WTC11 (cell line): ENCODE results near the gene CEP85L. TPM values are rescaled to one million over a fixed set of nuclear protein-coding genes. Genes with fewer than 3 reads are reported as not detected.

ENCODE experiments used
- ATAC-seq: fragments of 200-7000 bp; cut with Tn5 transposase; 2 replicates; pipeline ENCODE4 v1.10.0; 2021; ENCODE audit warnings: mild to moderate bottlenecking, moderate library complexity
- CTCF ChIA-PET: fragments of 300-600 bp; sonication (Branson Sonifier 250); formaldehyde crosslinking; loops from one replicate; lab custom pipeline; 2021; ENCODE audit warnings: antibody characterized with exemption; lab: Charles Lee
- POLR2A ChIA-PET: fragments of 350-600 bp; sonication (Branson Sonifier 250); formaldehyde crosslinking; loops from one replicate; lab custom pipeline; 2021; ENCODE audit warnings: antibody characterized with exemption; lab: Charles Lee
- DNase-seq: peaks from one replicate; pipeline ENCODE4 v3.0.0; 2021; ENCODE audit warnings: low spot score
- H3K27ac Mint-ChIP-seq: 2 replicates; pipeline ENCODE4 v1.8.0; 2021; ENCODE audit warnings: mixed read lengths
- H3K27me3 Mint-ChIP-seq: 2 replicates; pipeline ENCODE4 v1.8.0; 2021; ENCODE audit warnings: low read depth, mild to moderate bottlenecking, moderate library complexity, mixed read lengths
- H3K36me3 Mint-ChIP-seq: 2 replicates; pipeline ENCODE4 v1.8.0; 2021; ENCODE audit warnings: mixed read lengths
- H3K4me1 Mint-ChIP-seq: 2 replicates; pipeline ENCODE4 v1.8.0; 2022; ENCODE audit warnings: mixed read lengths
- H3K4me3 Mint-ChIP-seq: 2 replicates; pipeline ENCODE4 v1.8.0; 2021; ENCODE audit warnings: mild to moderate bottlenecking, moderate library complexity, mixed read lengths
- H3K9me3 Mint-ChIP-seq: 2 replicates; pipeline ENCODE4 v1.8.0; 2021; ENCODE audit warnings: mixed read lengths
- ATF1 ChIP-seq: sonication (generic); formaldehyde crosslinking; IDR thresholded peaks from 2 replicates; pipeline ENCODE4 v1.8.1; 2023; ENCODE audit warnings: mild to moderate bottlenecking, moderate library complexity, missing genetic modification reagents
- E2F5 ChIP-seq: sonication (generic); formaldehyde crosslinking; IDR thresholded peaks from 2 replicates; pipeline ENCODE4 v1.8.1; 2022; ENCODE audit warnings: mild to moderate bottlenecking, moderate library complexity, missing genetic modification reagents
- IRF1 ChIP-seq: sonication (generic); formaldehyde crosslinking; IDR thresholded peaks from 2 replicates; pipeline ENCODE4 v1.8.0; 2023; ENCODE audit warnings: missing genetic modification reagents
- JAZF1 ChIP-seq: fragments of 250-450 bp; sonication (Bioruptor Pico); IDR thresholded peaks from 2 replicates; pipeline ENCODE4 v1.9.0; 2021; ENCODE audit warnings: moderate library complexity, mild to moderate bottlenecking, inconsistent platforms
- JUN ChIP-seq: sonication (generic); formaldehyde crosslinking; IDR thresholded peaks from 2 replicates; pipeline ENCODE4 v1.8.0; 2023; ENCODE audit warnings: mild to moderate bottlenecking, missing genetic modification reagents
- MYBL2 ChIP-seq: sonication (generic); formaldehyde crosslinking; IDR thresholded peaks from 2 replicates; pipeline ENCODE4 v1.8.1; 2023; ENCODE audit warnings: mild to moderate bottlenecking, moderate library complexity, missing genetic modification reagents
- NFATC4 ChIP-seq: fragments of 250-450 bp; sonication (Bioruptor Pico); IDR thresholded peaks from 2 replicates; pipeline ENCODE4 v1.9.0; 2021; ENCODE audit warnings: mild to moderate bottlenecking
- PRRX2 ChIP-seq: fragments of 250-450 bp; sonication (Bioruptor Pico); IDR thresholded peaks from 2 replicates; pipeline ENCODE4 v1.8.0; 2021; ENCODE audit warnings: mild to moderate bottlenecking
- TEAD1 ChIP-seq: sonication (generic); formaldehyde crosslinking; IDR thresholded peaks from 2 replicates; pipeline ENCODE4 v1.8.0; 2022; ENCODE audit warnings: mild to moderate bottlenecking, missing genetic modification reagents
- TEAD4 ChIP-seq: sonication (generic); formaldehyde crosslinking; IDR thresholded peaks from 2 replicates; pipeline ENCODE4 v1.8.0; 2022; ENCODE audit warnings: mild to moderate bottlenecking, missing genetic modification reagents
- USF2 ChIP-seq: sonication (generic); formaldehyde crosslinking; IDR thresholded peaks from 2 replicates; pipeline ENCODE4 v1.8.1; 2023; ENCODE audit warnings: mild to moderate bottlenecking, missing genetic modification reagents, moderate library complexity
- ZBTB43 ChIP-seq: sonication (generic); formaldehyde crosslinking; IDR thresholded peaks from 2 replicates; pipeline ENCODE4 v1.8.1; 2023; ENCODE audit warnings: mild to moderate bottlenecking, missing genetic modification reagents
- ZMAT4 ChIP-seq: fragments of 250-450 bp; sonication (Bioruptor Pico); IDR thresholded peaks from 2 replicates; pipeline ENCODE4 v1.9.0; 2021; ENCODE audit warnings: mild to moderate bottlenecking
- ZNF281 ChIP-seq: sonication (generic); formaldehyde crosslinking; IDR thresholded peaks from 2 replicates; pipeline ENCODE4 v1.8.0; 2023; ENCODE audit warnings: mild to moderate bottlenecking, missing genetic modification reagents
- ZNF317 ChIP-seq: sonication (generic); formaldehyde crosslinking; IDR thresholded peaks from 2 replicates; pipeline ENCODE4 v1.8.1; 2023; ENCODE audit warnings: low read depth, mild to moderate bottlenecking, moderate library complexity, missing genetic modification reagents, borderline replicate concordance
- ZNF512 ChIP-seq: sonication (generic); formaldehyde crosslinking; IDR thresholded peaks from 2 replicates; pipeline ENCODE4 v1.8.1; 2022; ENCODE audit warnings: missing genetic modification reagents, borderline replicate concordance
- ZNF532 ChIP-seq: fragments of 250-450 bp; sonication (Bioruptor Pico); IDR thresholded peaks from 2 replicates; pipeline ENCODE4 v1.9.0; 2021; ENCODE audit warnings: mild to moderate bottlenecking, borderline replicate concordance
- total RNA-seq: library from RNA; stranded (reverse); gene quantifications from 3 replicates; pipeline ENCODE4 v1.2.3, GENCODE V29; 2021

CEP85L gene
- total RNA-seq, 1 experiment from 2014 or later, result 32.5 TPM

GRCh38 chr6:118617417-118617816 is 34.0 kb downstream of the CEP85L start (continued):
- TF ChIP-seq IRF1 (CRISPR knock-in tag), result no peak
- no peak for TF ChIP-seq ZNF512

GRCh38 chr6:118611334-118611733 is 40.1 kb downstream of the CEP85L start:
- Mint-ChIP-seq H3K36me3 (peaks cover 4% of the 10 kb centered on the region; the same call in 1 of the 2 replicates), H3K27ac (no peak overlapping the region), H3K4me3 (no peak overlapping the region), H3K9me3 (peaks cover 12% of the 10 kb centered on the region), H3K4me1 (0 out of 2 replicates have a peak, but pooled peaks cover 2% of the 10 kb centered on the region), H3K27me3 (no peaks in the 10 kb centered on the region)
- ATAC-seq (no peak), DNase-seq (no peak)
- ChIA-PET CTCF (no interaction called here), POLR2A (no interaction called here)
- TF ChIP-seq ZNF317, result no peak
- no peak for TF ChIP-seq ZMAT4 (CRISPR knock-in tag)
- no peak for TF ChIP-seq MYBL2 (CRISPR knock-in tag)
- TF ChIP-seq TEAD1 (CRISPR knock-in tag), result no peak
- TF ChIP-seq JUN (CRISPR knock-in tag), result no peak
- no peak for TF ChIP-seq USF2
- TF ChIP-seq ZBTB43 (CRISPR knock-in tag), result no peak
- TF ChIP-seq PRRX2 (CRISPR knock-in tag), result no peak
- no peak for TF ChIP-seq ZNF281 (CRISPR knock-in tag)

- Mint-ChIP-seq H3K36me3 (peaks cover 36% of the 10 kb centered on the region), H3K4me3 (no peak overlapping the region), H3K27me3 (no peaks in the 10 kb centered on the region), H3K4me1 (0 out of 2 replicates have a peak, but pooled peaks cover 2% of the 10 kb centered on the region), H3K9me3 (peaks cover 39% of the 10 kb centered on the region), H3K27ac (no peak overlapping the region; the same call in 1 of the 2 replicates)
- CTCF ChIA-PET, result no interaction called here
- no peak for ATAC-seq
- no peak for DNase-seq
- POLR2A ChIA-PET, result interaction anchor here (0.6 kb wide), 1 partner anchor 291 kb away, joined by 10 read pairs; no protein-coding TSS in a partner anchor
- no peak for TF ChIP-seq ZNF281 (CRISPR knock-in tag)
- no peak for TF ChIP-seq ZNF532 (CRISPR knock-in tag)
- no peak for TF ChIP-seq NFATC4 (CRISPR knock-in tag)
- TF ChIP-seq E2F5 (CRISPR knock-in tag), result no peak
- no peak for TF ChIP-seq JAZF1 (CRISPR knock-in tag)
- TF ChIP-seq ATF1, result no peak
- no peak for TF ChIP-seq TEAD4 (CRISPR knock-in tag)
These were observed 44.5 kb downstream of the CEP85L start for GRCh38 chr6:118606858-118607257.
